K562 (cell line): Measurements from ENCODE around the gene TCF19. TPM values are rescaled to one million over a fixed set of nuclear protein-coding genes. Genes with fewer than 3 reads are reported as not detected.
A peak's percentile ranks its signal among the peaks of the same experiment; 100 is the strongest.

ENCODE experiments used
- ATAC-seq: fragments of 200-7000 bp; cut with Tn5 transposase; 3 replicates; pipeline ENCODE4 v1.9.1; 2020; ENCODE audit warnings: moderate library complexity
- BruUV-seq: library from RNA; stranded (reverse); fragments of 400-500 nt; replicated peaks from 2 replicates; lab custom pipeline; 2021; lab: Mats Ljungman, UMichigan
- CTCF ChIA-PET: fragments of 300-600 bp; formaldehyde crosslinking; extraction: SDS; loops from one replicate; lab custom pipeline; 2021; ENCODE audit warnings: low intra/inter-chr PET ratio; lab: Yijun Ruan, JAX
- POLR2A ChIA-PET: fragments of 300-600, 350-650 bp; sonication (Branson Sonifier 250); formaldehyde crosslinking; extraction: SDS; loops from one replicate; lab custom pipeline; 2021; ENCODE audit warnings: antibody characterized with exemption, inconsistent platforms; lab: Yijun Ruan, JAX
- DNase-seq, 4 experiments: peaks; one replicate each; pipeline versions ENCODE4 v3.0.0 to v3.0.0-alpha.2; 2011 to 2018; ENCODE audit warnings: low spot score in 3 of 4, mixed read lengths in 3 of 4; ENCODE audit errors: extremely low read depth in 1 of 4
- FAIRE-seq: peaks from 2 replicates; lab custom pipeline; 2011; peaks lifted over from hg19 to GRCh38; lab: Jason Lieb, UNC
- H2AFZ ChIP-seq: 2 replicates; pipeline ENCODE4 v1.6.0; 2011; ENCODE audit warnings: low read depth, low read length, control low read depth, inconsistent platforms
- H3K27ac ChIP-seq: fragments of 200-600 bp; 3 replicates; pipeline ENCODE4 v1.8.0; 2011; ENCODE audit warnings: low read depth, mild to moderate bottlenecking, control low read depth, inconsistent platforms, low read length, moderate library complexity, mixed read lengths; ENCODE audit errors: extremely low read depth
- H3K27me3 ChIP-seq, 2 experiments: fragments of 300-600 bp in 1 of 2; 2 replicates in 1 of 2; 3 replicates in 1 of 2; pipeline versions ENCODE4 v1.6.0 to v1.8.0; 2011; ENCODE audit warnings: inconsistent platforms in 2 of 2, low read length in 2 of 2, mild to moderate bottlenecking in 1 of 2, mixed read lengths in 1 of 2, moderate library complexity in 1 of 2; ENCODE audit not compliant: control insufficient read depth in 2 of 2, insufficient read depth in 2 of 2
- H3K36me3 ChIP-seq: fragments of 300-600 bp; 3 replicates; pipeline ENCODE4 v1.8.0; 2011; ENCODE audit warnings: mild to moderate bottlenecking, low read length, inconsistent platforms; ENCODE audit not compliant: control insufficient read depth, insufficient read depth
- H3K4me1 ChIP-seq, 2 experiments: fragments of 200-600 bp in 1 of 2; replicated peaks in 1 of 2; 2 replicates in 1 of 2; 3 replicates in 1 of 2; pipeline versions ENCODE4 v1.5.1 to v1.8.0; 2011; ENCODE audit warnings: inconsistent platforms in 2 of 2, low read length in 2 of 2, mild to moderate bottlenecking in 1 of 2, mixed read lengths in 1 of 2, moderate library complexity in 1 of 2; ENCODE audit not compliant: control insufficient read depth in 2 of 2, insufficient read depth in 2 of 2
- H3K4me2 ChIP-seq: 2 replicates; pipeline ENCODE4 v1.6.1; 2011; ENCODE audit warnings: low read length, control low read depth, inconsistent platforms, mixed read lengths; ENCODE audit not compliant: insufficient read depth
- H3K4me3 ChIP-seq: fragments of 200-600 bp; sonication (generic), shearing (Covaris generic); 2 replicates; pipeline ENCODE4 v1.5.1; 2016; ENCODE audit warnings: control low read depth, inconsistent platforms
- H3K79me2 ChIP-seq: fragments of 200-600 bp; 3 replicates; pipeline ENCODE4 v1.8.0; 2011; ENCODE audit warnings: low read length, inconsistent platforms; ENCODE audit not compliant: control insufficient read depth, insufficient read depth
- H3K9ac ChIP-seq, 2 experiments: 2 replicates each; pipeline versions ENCODE4 v1.6.0 to v1.6.1; 2011; ENCODE audit warnings: low read depth in 2 of 2, low read length in 2 of 2, control low read depth in 1 of 2, inconsistent platforms in 1 of 2, mild to moderate bottlenecking in 1 of 2, mixed read lengths in 1 of 2; ENCODE audit not compliant: insufficient read depth in 1 of 2
- H3K9me1 ChIP-seq: one replicate; pipeline ENCODE4 v1.6.0; 2011; ENCODE audit warnings: inconsistent platforms, mild to moderate bottlenecking, low read length, moderate library complexity; ENCODE audit not compliant: control insufficient read depth, insufficient read depth
- H3K9me3 ChIP-seq: replicated peaks from 2 replicates; pipeline ENCODE4 v1.5.1; 2011; ENCODE audit warnings: low read depth, low read length, inconsistent platforms; ENCODE audit not compliant: control insufficient read depth, insufficient read depth
- H4K20me1 ChIP-seq: replicated peaks from 2 replicates; pipeline ENCODE4 v1.6.1; 2011; ENCODE audit warnings: low read length, inconsistent platforms, mixed read lengths; ENCODE audit not compliant: control insufficient read depth, insufficient read depth
- ESRRA ChIP-seq: fragments of 450-650 bp; IDR thresholded peaks from 2 replicates; pipeline ENCODE4 v1.6.1; 2014; ENCODE audit warnings: low read depth, mild to moderate bottlenecking, moderate library complexity, borderline replicate concordance
- FOXJ3 ChIP-seq: sonication (generic); formaldehyde crosslinking; IDR thresholded peaks from 2 replicates; pipeline ENCODE4 v1.4.0; 2020; ENCODE audit warnings: mild to moderate bottlenecking, missing genetic modification reagents
- GABPA ChIP-seq: fragments of 200-800 bp; sonication (Bioruptor generic); conservative IDR thresholded peaks from 2 replicates; pipeline ENCODE4 v1.6.1; 2016; ENCODE audit warnings: low read depth, missing genetic modification characterization, missing compliant biosample characterization
- GATA2 ChIP-seq: sonication (generic); formaldehyde crosslinking; IDR thresholded peaks from 2 replicates; pipeline ENCODE4 v1.4.0; 2020; ENCODE audit warnings: mild to moderate bottlenecking, missing genetic modification reagents
- HNRNPH1 ChIP-seq: fragments of 200-400 bp; formaldehyde crosslinking; optimal IDR thresholded peaks from 2 replicates; pipeline ENCODE3; 2017; ENCODE audit warnings: low read depth, mild to moderate bottlenecking, low read length, moderate library complexity
- KLF13 ChIP-seq: fragments of 450-650 bp; IDR thresholded peaks from 2 replicates; pipeline ENCODE4 v1.6.1; 2016; ENCODE audit warnings: missing genetic modification characterization, low read depth, mild to moderate bottlenecking, missing compliant biosample characterization, moderate library complexity, borderline replicate concordance
- NBN ChIP-seq: fragments of 450-650 bp; IDR thresholded peaks from 2 replicates; pipeline ENCODE4 v1.6.1; 2016; ENCODE audit warnings: low read depth, mild to moderate bottlenecking
- SREBF2 ChIP-seq: sonication (generic); formaldehyde crosslinking; IDR thresholded peaks from 2 replicates; pipeline ENCODE4 v1.4.0; 2020; ENCODE audit warnings: mild to moderate bottlenecking, missing genetic modification reagents
- WHSC1 ChIP-seq: IDR thresholded peaks from one replicate; pipeline ENCODE4 v1.6.1; 2012; ENCODE audit warnings: low read length, control low read depth, inconsistent platforms
- ZNF280A ChIP-seq: fragments of 450-650 bp; IDR thresholded peaks from 2 replicates; pipeline ENCODE4 v1.6.1; 2018; ENCODE audit warnings: mild to moderate bottlenecking, low read depth; ENCODE audit not compliant: partially characterized antibody
- WGBS: fragments of 100-300 bp; shearing (Covaris generic); methylation state at CpG from one replicate; pipeline ENCODE4 v1.1.6; 2016; ENCODE audit warnings: low coverage, mixed read lengths; ENCODE audit not compliant: insufficient coverage; ENCODE audit errors: missing lambda C conversion rate; 5-methylcytosine and 5-hydroxymethylcytosine counted together
- in situ Hi-C: fragments of 300-500 bp; cut with MboI; formaldehyde crosslinking; loops from 4 replicates; pipeline ENCODE4 v1.15.0; 2018; ENCODE audit warnings: inconsistent platforms, mixed read lengths
- intact Hi-C: fragments of 100-400 bp; cut with micrococcal nuclease; formaldehyde crosslinking; loops from 2 replicates; pipeline ENCODE4 v1.14.2; 2022
- polyA plus RNA-seq, 8 experiments: library from polyadenylated mRNA; depleted of rRNA in 4 of 8; stranded (reverse) in 5 of 8; unstranded in 3 of 8; fragments of >200 nt; fragmentation: Nextera tagmentation in 2 of 8; fragmentation: Illumina TruSeq in 1 of 8; extraction: Ambion mirVana in 2 of 8; extraction: Trizol in 1 of 8; gene quantifications; 2 replicates each; pipeline versions ENCODE4 v1.2.1 to v1.2.3, GENCODE V29; 2011 to 2014; ENCODE audit warnings: inconsistent platforms in 1 of 8, missing spikeins in 1 of 8
- total RNA-seq, 7 experiments: library from RNA; depleted of rRNA in 6 of 7; stranded (reverse); fragments of >200 nt in 6 of 7; fragmentation: Illumina TruSeq in 2 of 7; extraction: Trizol in 2 of 7; gene quantifications; 2 replicates each; pipeline versions ENCODE4 v1.2.1 to v1.2.3, GENCODE V29; 2011 to 2021; ENCODE audit warnings: low replicate concordance in 1 of 7
- TF ChIP-seq, protein P1 (sequence below): fragments of 250-450 bp; sonication (Bioruptor Pico); IDR thresholded peaks from 2 replicates; pipeline ENCODE4 v1.9.0; 2021; ENCODE audit warnings: mild to moderate bottlenecking
- TF ChIP-seq, protein P2 (sequence below): fragments of 250-450 bp; sonication (Bioruptor Pico); IDR thresholded peaks from 2 replicates; pipeline ENCODE4 v1.5.0; 2021
- TF ChIP-seq, protein P3 (sequence below), 3 experiments: fragments of 200-800 bp in 1 of 3; fragments of 250-450 bp in 1 of 3; fragments of 450-650 bp in 1 of 3; sonication (Bioruptor Pico) in 1 of 3; sonication (Bioruptor generic) in 1 of 3; formaldehyde crosslinking in 1 of 3; IDR thresholded peaks; 2 replicates each; pipeline versions ENCODE4 v1.6.1 to v1.8.0; 2016 to 2022; ENCODE audit warnings: mild to moderate bottlenecking in 2 of 3, missing genetic modification characterization in 2 of 3, missing compliant biosample characterization in 1 of 3, moderate library complexity in 1 of 3

The TCF19 gene
- total and polyA plus RNA-seq, 9 of the 15 experiments (the other 6 are each of a cell fraction or from before 2014, with no cell fraction given): 4.2 to 42.5 (median 25.7) TPM

GRCh38 chr6:31154436-31154835 is 4.0 kb upstream of the TCF19 start:
- ChIA-PET CTCF (no interaction called here), POLR2A (interaction anchor here (1.4 to 1.9 kb wide), 2 partner anchors 10 to 43 kb away, joined by 3 to 6 read pairs; no protein-coding TSS in a partner anchor)
- H3K4me3 ChIP-seq: no peak overlapping the region
- BruUV-seq: no TSS peak
- peaks cover 50% of the 10 kb centered on the region; the same call in 2 of the 3 replicates for H3K36me3 ChIP-seq
- no peak for ATAC-seq
- intact Hi-C loops: no loop called here
- no peaks in the 10 kb centered on the region for H4K20me1 ChIP-seq
- in situ Hi-C loops: no loop called here
- peaks cover 16% of the 10 kb centered on the region; the same call in 2 of the 3 replicates for H3K79me2 ChIP-seq
- WGBS: 96% methylated on average over 15 of the region's 15 CpGs
- FAIRE-seq: no peak
- no peaks in the 10 kb centered on the region for H3K9me3 ChIP-seq
- H3K9me1 ChIP-seq: no peaks in the 10 kb centered on the region
- no peak overlapping the region for H3K27ac ChIP-seq
- peaks cover 12 to 23% of the 10 kb centered on the region in 2 experiments; a peak in 4 of 5 replicates for H3K4me1 ChIP-seq
- H3K9ac ChIP-seq: peak overlapping the region in 1 of 2 experiments; percentile 38; a peak in 2 of 4 replicates
- no peak for DNase-seq
- H2AFZ ChIP-seq: no peak overlapping the region
- H3K4me2 ChIP-seq: no peak overlapping the region
- no peaks in the 10 kb centered on the region for H3K27me3 ChIP-seq
- TF ChIP-seq, protein P1, sequence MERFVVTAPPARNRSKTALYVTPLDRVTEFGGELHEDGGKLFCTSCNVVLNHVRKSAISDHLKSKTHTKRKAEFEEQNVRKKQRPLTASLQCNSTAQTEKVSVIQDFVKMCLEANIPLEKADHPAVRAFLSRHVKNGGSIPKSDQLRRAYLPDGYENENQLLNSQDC (CRISPR knock-in tag): no peak
- TF ChIP-seq ZNF280A: no peak
- TF ChIP-seq, protein P2, sequence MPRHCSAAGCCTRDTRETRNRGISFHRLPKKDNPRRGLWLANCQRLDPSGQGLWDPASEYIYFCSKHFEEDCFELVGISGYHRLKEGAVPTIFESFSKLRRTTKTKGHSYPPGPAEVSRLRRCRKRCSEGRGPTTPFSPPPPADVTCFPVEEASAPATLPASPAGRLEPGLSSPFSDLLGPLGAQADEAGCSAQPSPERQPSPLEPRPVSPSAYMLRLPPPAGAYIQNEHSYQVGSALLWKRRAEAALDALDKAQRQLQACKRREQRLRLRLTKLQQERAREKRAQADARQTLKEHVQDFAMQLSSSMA (CRISPR knock-in tag): no peak
- TF ChIP-seq KLF13 (tag): no peak
- no peak for TF ChIP-seq HNRNPH1
- TF ChIP-seq WHSC1: no peak
- TF ChIP-seq GATA2 (CRISPR knock-in tag): no peak
- no peak for TF ChIP-seq GABPA (tag)
- TF ChIP-seq SREBF2: no peak
- TF ChIP-seq, protein P3, sequence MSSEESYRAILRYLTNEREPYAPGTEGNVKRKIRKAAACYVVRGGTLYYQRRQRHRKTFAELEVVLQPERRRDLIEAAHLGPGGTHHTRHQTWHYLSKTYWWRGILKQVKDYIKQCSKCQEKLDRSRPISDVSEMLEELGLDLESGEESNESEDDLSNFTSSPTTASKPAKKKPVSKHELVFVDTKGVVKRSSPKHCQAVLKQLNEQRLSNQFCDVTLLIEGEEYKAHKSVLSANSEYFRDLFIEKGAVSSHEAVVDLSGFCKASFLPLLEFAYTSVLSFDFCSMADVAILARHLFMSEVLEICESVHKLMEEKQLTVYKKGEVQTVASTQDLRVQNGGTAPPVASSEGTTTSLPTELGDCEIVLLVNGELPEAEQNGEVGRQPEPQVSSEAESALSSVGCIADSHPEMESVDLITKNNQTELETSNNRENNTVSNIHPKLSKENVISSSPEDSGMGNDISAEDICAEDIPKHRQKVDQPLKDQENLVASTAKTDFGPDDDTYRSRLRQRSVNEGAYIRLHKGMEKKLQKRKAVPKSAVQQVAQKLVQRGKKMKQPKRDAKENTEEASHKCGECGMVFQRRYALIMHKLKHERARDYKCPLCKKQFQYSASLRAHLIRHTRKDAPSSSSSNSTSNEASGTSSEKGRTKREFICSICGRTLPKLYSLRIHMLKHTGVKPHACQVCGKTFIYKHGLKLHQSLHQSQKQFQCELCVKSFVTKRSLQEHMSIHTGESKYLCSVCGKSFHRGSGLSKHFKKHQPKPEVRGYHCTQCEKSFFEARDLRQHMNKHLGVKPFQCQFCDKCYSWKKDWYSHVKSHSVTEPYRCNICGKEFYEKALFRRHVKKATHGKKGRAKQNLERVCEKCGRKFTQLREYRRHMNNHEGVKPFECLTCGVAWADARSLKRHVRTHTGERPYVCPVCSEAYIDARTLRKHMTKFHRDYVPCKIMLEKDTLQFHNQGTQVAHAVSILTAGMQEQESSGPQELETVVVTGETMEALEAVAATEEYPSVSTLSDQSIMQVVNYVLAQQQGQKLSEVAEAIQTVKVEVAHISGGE (CRISPR knock-in tag; IDR thresholded peaks at IDR 0.05): no peak
- no peak for TF ChIP-seq ESRRA
- TF ChIP-seq NBN: no peak
- no peak for TF ChIP-seq FOXJ3
